IPS-18c (cell line): ENCODE measurements around the gene BRME1.

Experiments
- H3K4me3 ChIP-seq: 2 replicates; pipeline ENCODE4 v1.7.0; 2013; ENCODE audit warnings: low read depth, mild to moderate bottlenecking, low read length, moderate library complexity; ENCODE audit not compliant: insufficient read depth
- H3K9me3 ChIP-seq: one replicate; pipeline ENCODE4 v1.6.1; 2013; ENCODE audit warnings: mild to moderate bottlenecking, low read length, moderate library complexity; ENCODE audit not compliant: control insufficient read depth, insufficient read depth

The BRME1 gene

GRCh38 chr19:13906521-13906904 is 596 bp upstream of the BRME1 start:
- Histone ChIP-seq H3K4me3 (peak overlapping the region; percentile 82), H3K9me3 (no peaks in the 10 kb centered on the region)

GRCh38 chr19:13902993-13903555 is 2.8 kb downstream of the BRME1 start:
- Histone ChIP-seq H3K4me3 (no peak overlapping the region), H3K9me3 (no peaks in the 10 kb centered on the region)

GRCh38 chr19:13899912-13900584 is 5.9 kb downstream of the BRME1 start:
- Histone ChIP-seq H3K4me3 (no peak overlapping the region), H3K9me3 (no peaks in the 10 kb centered on the region)

GRCh38 chr19:13899393-13899792 is 6.5 kb downstream of the BRME1 start:
- Histone ChIP-seq H3K9me3 (no peaks in the 10 kb centered on the region), H3K4me3 (no peak overlapping the region)

GRCh38 chr19:13896227-13896626 is 9.7 kb downstream of the BRME1 start:
- no peaks in the 10 kb centered on the region for H3K9me3 ChIP-seq
- no peak overlapping the region for H3K4me3 ChIP-seq

GRCh38 chr19:13894552-13894951 is 11.4 kb downstream of the BRME1 start:
- Histone ChIP-seq H3K9me3 (no peaks in the 10 kb centered on the region), H3K4me3 (no peak overlapping the region)

GRCh38 chr19:13892870-13893269 is 13.0 kb downstream of the BRME1 start:
- no peaks in the 10 kb centered on the region for H3K9me3 ChIP-seq
- no peak overlapping the region for H3K4me3 ChIP-seq

GRCh38 chr19:13890136-13890535 is 15.8 kb downstream of the BRME1 start:
- H3K9me3 ChIP-seq: no peaks in the 10 kb centered on the region
- H3K4me3 ChIP-seq: no peak overlapping the region

GRCh38 chr19:13888281-13888680 is 17.6 kb downstream of the BRME1 start:
- Histone ChIP-seq H3K9me3 (no peaks in the 10 kb centered on the region), H3K4me3 (no peak overlapping the region)

- no peaks in the 10 kb centered on the region for H3K9me3 ChIP-seq
- no peak overlapping the region for H3K4me3 ChIP-seq
These were observed 18.4 kb downstream of the BRME1 start for GRCh38 chr19:13887517-13887916.

- Histone ChIP-seq H3K9me3 (no peaks in the 10 kb centered on the region), H3K4me3 (no peak overlapping the region)
These were observed 18.9 kb downstream of the BRME1 start for GRCh38 chr19:13887018-13887436.

- Histone ChIP-seq H3K4me3 (no peak overlapping the region), H3K9me3 (no peaks in the 10 kb centered on the region)
These were observed 20.0 kb downstream of the BRME1 start for GRCh38 chr19:13885826-13886365.

- no peak overlapping the region for H3K4me3 ChIP-seq
- H3K9me3 ChIP-seq: no peaks in the 10 kb centered on the region
These were observed 21.0 kb downstream of the BRME1 start for GRCh38 chr19:13884726-13885591.

GRCh38 chr19:13883516-13884064 is 22.3 kb downstream of the BRME1 start:
- Histone ChIP-seq H3K4me3 (no peak overlapping the region), H3K9me3 (no peaks in the 10 kb centered on the region)

GRCh38 chr19:13882836-13883235 is 23.1 kb downstream of the BRME1 start:
- Histone ChIP-seq H3K9me3 (no peaks in the 10 kb centered on the region), H3K4me3 (no peak overlapping the region)

- H3K4me3 ChIP-seq: no peak overlapping the region; the same call in 1 of the 2 replicates
These were observed 23.5 kb downstream of the BRME1 start for GRCh38 chr19:13882419-13882795.

GRCh38 chr19:13881692-13882418 is 24.1 kb downstream of the BRME1 start:
- Histone ChIP-seq H3K4me3 (no peak overlapping the region; the same call in 1 of the 2 replicates), H3K9me3 (no peaks in the 10 kb centered on the region)

More at GRCh38 chr19:13882419-13882795, 23.5 kb downstream of the BRME1 start:
- no peaks in the 10 kb centered on the region for H3K9me3 ChIP-seq
